KBM-7 (cell line): Measurements from ENCODE around the gene RNPEP.
A peak's percentile ranks its signal among the peaks of the same experiment; 100 is the strongest.
"Not testable (repeated sequence)": the region's sequence is repeated elsewhere in the genome, so short reads cannot be mapped to it uniquely, and the experiment has no call there.

ENCODE experiments used
- DNase-seq: peaks from one replicate; pipeline ENCODE4 v3.0.0-alpha.2; 2015
- in situ Hi-C: fragments of 300-500 bp; cut with MboI; formaldehyde crosslinking; loops from 2 replicates; pipeline ENCODE4 v1.14.3; 2020; ENCODE audit warnings: low sequenced_read_pairs, low pct_unique_long_range_greater_than_20kb, mixed read lengths

The RNPEP gene

GRCh38 chr1:202007805-202008489, 25.5 kb downstream of the RNPEP start:
- no peak for DNase-seq
- in situ Hi-C loops, result no loop called here

- in situ Hi-C loops, result loop anchor here (10.0 kb wide), 1 partner anchor 115 kb away; the partner anchor contains the start of gene GPR37L1
- peak; percentile 69 for DNase-seq
Measured at GRCh38 chr1:202009326-202010179, 27.1 kb downstream of the RNPEP start.

- no peak for DNase-seq
- in situ Hi-C loops, result loop anchor here (10.0 kb wide), 1 partner anchor 114 kb away; the partner anchor contains the start of gene GPR37L1
Measured at GRCh38 chr1:202010180-202011015, 27.9 kb downstream of the RNPEP start, which contains the start of gene ELF3. Gene ELF3, plus strand, starts transcription at chr1:202010587. Its CDS starts 550 bp downstream, at chr1:202011137.

- no peak for DNase-seq
- in situ Hi-C loops, result loop anchor here (10.0 kb wide), 1 partner anchor 113 kb away; the partner anchor contains the start of gene GPR37L1
Measured at GRCh38 chr1:202011994-202012393, 29.5 kb downstream of the RNPEP start.

- no peak for DNase-seq
- in situ Hi-C loops, result loop anchor here (10.0 kb wide), 1 partner anchor 112 kb away; the partner anchor contains the start of gene GPR37L1
Measured at GRCh38 chr1:202012544-202013478, 30.4 kb downstream of the RNPEP start.

GRCh38 chr1:202013603-202014002, 31.2 kb downstream of the RNPEP start:
- DNase-seq, result no peak
- in situ Hi-C loops, result loop anchor here (10.0 kb wide), 1 partner anchor 111 kb away; the partner anchor contains the start of gene GPR37L1

GRCh38 chr1:202014060-202014459, 31.6 kb downstream of the RNPEP start:
- in situ Hi-C loops, result loop anchor here (10.0 kb wide), 1 partner anchor 111 kb away; the partner anchor contains the start of gene GPR37L1

GRCh38 chr1:202014915-202015661, 32.6 kb downstream of the RNPEP start:
- in situ Hi-C loops, result loop anchor here (10.0 kb wide), 1 partner anchor 110 kb away; the partner anchor contains the start of gene GPR37L1
- no peak for DNase-seq

More at GRCh38 chr1:202014060-202014459, 31.6 kb downstream of the RNPEP start:
- no peak for DNase-seq

- in situ Hi-C loops, result loop anchor here (10.0 kb wide), 1 partner anchor 109 kb away; the partner anchor contains the start of gene GPR37L1
- DNase-seq, result no peak
Measured at GRCh38 chr1:202015662-202015937, 33.2 kb downstream of the RNPEP start.

GRCh38 chr1:202016022-202016810, 33.8 kb downstream of the RNPEP start:
- DNase-seq, result no peak
- in situ Hi-C loops, result loop anchor here (10.0 kb wide), 1 partner anchor 109 kb away; the partner anchor contains the start of gene GPR37L1

GRCh38 chr1:202016811-202017748, 34.6 kb downstream of the RNPEP start:
- no peak for DNase-seq
- in situ Hi-C loops, result loop anchor here (10.0 kb wide), 1 partner anchor 108 kb away; the partner anchor contains the start of gene GPR37L1

GRCh38 chr1:202017749-202018467, 35.5 kb downstream of the RNPEP start:
- DNase-seq, result no peak
- in situ Hi-C loops, result loop anchor here (10.0 kb wide), 1 partner anchor 107 kb away; the partner anchor contains the start of gene GPR37L1

GRCh38 chr1:202018468-202019234, 36.2 kb downstream of the RNPEP start:
- in situ Hi-C loops, result loop anchor here (10.0 kb wide), 1 partner anchor 106 kb away; the partner anchor contains the start of gene GPR37L1

GRCh38 chr1:202019235-202019558, 36.7 kb downstream of the RNPEP start:
- DNase-seq, result not testable (repeated sequence)
- in situ Hi-C loops, result loop anchor here (10.0 kb wide), 1 partner anchor 106 kb away; the partner anchor contains the start of gene GPR37L1

More at GRCh38 chr1:202018468-202019234, 36.2 kb downstream of the RNPEP start:
- no peak for DNase-seq
